HCT116 (cell line): ENCODE measurements around the gene SLC13A4. TPM values are rescaled to one million over a fixed set of nuclear protein-coding genes. Genes with fewer than 3 reads are reported as not detected.

Experiments used
- ATAC-seq: fragments of 200-7000 bp; cut with Tn5 transposase; 2 replicates; pipeline ENCODE4 v1.9.1; 2020; ENCODE audit warnings: mild to moderate bottlenecking, moderate library complexity
- BruUV-seq: library from RNA; stranded (reverse); fragments of 400-500 nt; replicated peaks from 2 replicates; lab custom pipeline; 2021; lab: Mats Ljungman, UMichigan
- CTCF ChIA-PET: fragments of 300-600 bp; sonication (Branson Sonifier 250); formaldehyde crosslinking; loops from one replicate; lab custom pipeline; 2021; ENCODE audit warnings: antibody characterized with exemption; lab: Charles Lee
- POLR2A ChIA-PET: fragments of 300-600, 350-600 bp; sonication (Branson Sonifier 250); formaldehyde crosslinking; loops from one replicate; lab custom pipeline; 2021; ENCODE audit warnings: antibody characterized with exemption; lab: Charles Lee
- RAD21 ChIA-PET, 2 experiments: fragments of 300-600 bp; sonication (Branson Sonifier 250); formaldehyde crosslinking; loops; one replicate each; lab custom pipeline; 2023; ENCODE audit warnings: low total read pairs in 2 of 2; ENCODE audit not compliant: uncharacterized antibody in 2 of 2, unreplicated experiment in 2 of 2, low non-redundant PET in 1 of 2; lab: Charles Lee
- DNase-seq: peaks from one replicate; pipeline ENCODE4 v3.0.0-alpha.2; 2010; ENCODE audit warnings: low read depth, low spot score
- H2AFZ ChIP-seq: fragments of 200-600 bp; shearing (Covaris generic), sonication (generic); 2 replicates; pipeline ENCODE4 v1.6.1; 2017; ENCODE audit warnings: low read depth, mixed run types, mixed read lengths, antibody characterized with exemption, low read length; ENCODE audit not compliant: poor library complexity, severe bottlenecking
- H3K27ac ChIP-seq: 2 replicates; pipeline ENCODE4 v1.5.1; 2012; ENCODE audit warnings: low read depth, low read length
- H3K27me3 ChIP-seq: fragments of 200-600 bp; sonication (generic); 2 replicates; pipeline ENCODE4 v1.6.1; 2016; ENCODE audit warnings: mixed run types, low read length, mixed read lengths; ENCODE audit not compliant: insufficient read depth
- H3K36me3 ChIP-seq, 2 experiments: fragments of 200-500 bp in 1 of 2; fragments of 200-600 bp in 1 of 2; sonication (Bioruptor generic) in 1 of 2; sonication (generic) in 1 of 2; 2 replicates each; pipeline versions ENCODE4 v1.5.1 to v1.6.1; 2014 to 2016; ENCODE audit warnings: low read length in 2 of 2, inconsistent platforms in 1 of 2, mixed read lengths in 1 of 2, mixed run types in 1 of 2; ENCODE audit not compliant: insufficient read depth in 2 of 2, control insufficient read depth in 1 of 2
- H3K4me1 ChIP-seq, 2 experiments: fragments of 200-600 bp in 1 of 2; sonication (generic) in 1 of 2; 2 replicates each; pipeline versions ENCODE4 v1.5.1 to v1.6.1; 2012 to 2017; ENCODE audit warnings: low read length in 2 of 2, inconsistent platforms in 1 of 2, mild to moderate bottlenecking in 1 of 2, mixed read lengths in 1 of 2, mixed run types in 1 of 2, moderate library complexity in 1 of 2; ENCODE audit not compliant: insufficient read depth in 2 of 2, control insufficient read depth in 1 of 2
- H3K4me2 ChIP-seq: fragments of 200-600 bp; sonication (generic); 2 replicates; pipeline ENCODE4 v1.6.1; 2017; ENCODE audit warnings: mixed run types, low read length, mixed read lengths
- H3K4me3 ChIP-seq, 2 experiments: fragments of 200-600 bp in 1 of 2; sonication (generic) in 1 of 2; replicated peaks in 1 of 2; 2 replicates each; pipeline ENCODE4 v1.5.1; 2011 to 2016; ENCODE audit warnings: low read length in 2 of 2, control low read depth in 1 of 2, low read depth in 1 of 2, mild to moderate bottlenecking in 1 of 2, mixed read lengths in 1 of 2, mixed run types in 1 of 2
- H3K79me2 ChIP-seq: fragments of 200-600 bp; sonication (generic); 2 replicates; pipeline ENCODE4 v1.6.1; 2017; ENCODE audit warnings: mild to moderate bottlenecking, mixed run types, low read length, moderate library complexity, mixed read lengths; ENCODE audit not compliant: insufficient read depth
- H3K9ac ChIP-seq: fragments of 200-600 bp; sonication (generic); 2 replicates; pipeline ENCODE4 v1.6.1; 2016; ENCODE audit warnings: low read length, mixed read lengths
- H3K9me2 ChIP-seq: fragments of 200-600 bp; sonication (generic), shearing (Covaris generic); 2 replicates; pipeline ENCODE4 v1.6.1; 2017; ENCODE audit warnings: mixed run types, mild to moderate bottlenecking, moderate library complexity; ENCODE audit not compliant: insufficient read depth
- H3K9me3 ChIP-seq, 2 experiments: fragments of 200-500 bp in 1 of 2; fragments of 200-600 bp in 1 of 2; sonication (Bioruptor generic) in 1 of 2; sonication (generic) in 1 of 2; 2 replicates each; pipeline ENCODE4 v1.6.1; 2014 to 2017; ENCODE audit warnings: low read length in 2 of 2, mixed read lengths in 2 of 2, inconsistent platforms in 1 of 2, low read depth in 1 of 2, mild to moderate bottlenecking in 1 of 2, mixed run types in 1 of 2, moderate library complexity in 1 of 2; ENCODE audit not compliant: control insufficient read depth in 1 of 2, insufficient read depth in 1 of 2
- H4K20me1 ChIP-seq: fragments of 200-600 bp; sonication (generic), shearing (Covaris generic); 2 replicates; pipeline ENCODE4 v1.6.1; 2017; ENCODE audit warnings: mixed run types, mild to moderate bottlenecking, moderate library complexity; ENCODE audit not compliant: insufficient read depth
- ELF1 ChIP-seq: IDR thresholded peaks from 2 replicates; pipeline ENCODE4 v1.6.1; 2012; ENCODE audit warnings: low read depth, borderline replicate concordance
- EZH2 ChIP-seq: fragments of 200-600 bp; sonication (generic); IDR thresholded peaks from 2 replicates; pipeline ENCODE4 v1.6.1; 2017; ENCODE audit warnings: antibody characterized with exemption, mixed run types
- EZH2phosphoT487 ChIP-seq: fragments of 200-600 bp; IDR thresholded peaks from 2 replicates; pipeline ENCODE4 v1.6.1; 2018; ENCODE audit warnings: antibody characterized with exemption, borderline replicate concordance
- FOSL1 ChIP-seq: IDR thresholded peaks from 2 replicates; pipeline ENCODE4 v1.6.1; 2012; ENCODE audit warnings: low read depth
- MAX ChIP-seq: IDR thresholded peaks from 2 replicates; pipeline ENCODE4 v1.6.1; 2012
- POLR2AphosphoS5 ChIP-seq: IDR thresholded peaks from 2 replicates; pipeline ENCODE4 v1.6.1; 2011; ENCODE audit warnings: mild to moderate bottlenecking, low read depth, low read length, moderate library complexity
- RAD21 ChIP-seq: IDR thresholded peaks from 2 replicates; pipeline ENCODE4 v1.6.1; 2012; ENCODE audit warnings: low read depth, mild to moderate bottlenecking
- SP1 ChIP-seq: IDR thresholded peaks from 2 replicates; pipeline ENCODE4 v1.6.1; 2012; ENCODE audit warnings: low read depth
- intact Hi-C: fragments of 100-400 bp; cut with micrococcal nuclease; formaldehyde crosslinking; loops from 2 replicates; pipeline ENCODE4 v1.10.0; 2022
- total RNA-seq: library from RNA; stranded (reverse); gene quantifications from one replicate; pipeline ENCODE4 v1.2.1, GENCODE V29; 2021; ENCODE audit not compliant: unreplicated experiment
- TF ChIP-seq, protein P1 (sequence below): IDR thresholded peaks from 2 replicates; pipeline ENCODE4 v1.6.1; 2012

Gene SLC13A4
- total RNA-seq, 1 experiment from 2014 or later: 0.30 TPM

DNA sequence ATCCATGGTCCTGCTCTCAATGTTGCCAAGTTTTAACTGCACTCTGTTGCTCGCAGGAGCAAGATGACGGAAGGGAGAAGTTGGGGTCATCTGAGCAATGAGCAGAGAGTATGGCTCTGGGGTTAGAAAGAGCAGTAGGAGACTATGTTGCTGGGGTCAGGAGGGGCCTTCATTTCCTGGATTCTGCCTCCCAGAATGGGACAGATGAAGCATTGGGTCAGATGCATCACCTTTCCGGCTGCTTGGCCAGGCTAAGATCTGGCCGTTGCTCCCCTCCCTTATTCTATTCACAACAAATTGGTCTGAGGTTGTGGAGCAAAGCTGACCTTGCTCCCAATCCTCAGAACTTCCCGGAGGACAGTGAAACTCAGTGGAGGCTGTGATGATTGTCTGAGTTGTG lies 43.3 kb downstream of the SLC13A4 start:
- Histone ChIP-seq H3K79me2 (no peaks in the 10 kb centered on the region), H3K27ac (no peak overlapping the region), H3K4me3 (no peak overlapping the region), H3K9me2 (no peaks in the 10 kb centered on the region), H3K9me3 (no peaks in the 10 kb centered on the region), H3K4me2 (no peak overlapping the region), H3K4me1 (no peaks in the 10 kb centered on the region), H2AFZ (no peak overlapping the region), H4K20me1 (no peaks in the 10 kb centered on the region), H3K27me3 (no peaks in the 10 kb centered on the region), H3K9ac (no peak overlapping the region), H3K36me3 (no peaks in the 10 kb centered on the region; a peak in 1 of 4 replicates)
- BruUV-seq: no TSS peak
- no peak for DNase-seq
- no peak for ATAC-seq
- no peak for TF ChIP-seq RAD21
- no peak for TF ChIP-seq EZH2phosphoT487
- TF ChIP-seq SP1: no peak
- TF ChIP-seq EZH2: no peak
- TF ChIP-seq FOSL1: no peak
- TF ChIP-seq POLR2AphosphoS5: no peak
- TF ChIP-seq ELF1: no peak
- TF ChIP-seq, protein P1, sequence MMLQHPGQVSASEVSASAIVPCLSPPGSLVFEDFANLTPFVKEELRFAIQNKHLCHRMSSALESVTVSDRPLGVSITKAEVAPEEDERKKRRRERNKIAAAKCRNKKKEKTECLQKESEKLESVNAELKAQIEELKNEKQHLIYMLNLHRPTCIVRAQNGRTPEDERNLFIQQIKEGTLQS: no peak
- ChIA-PET POLR2A (no interaction called here), RAD21 (no interaction called here), CTCF (interaction anchor here (1.1 kb wide), 1 partner anchor 12 kb away, joined by 3 read pairs; no protein-coding TSS in a partner anchor)
- intact Hi-C loops: no loop called here

GRCh38 chr7:135684136-135684535 lies 43.9 kb downstream of the SLC13A4 start:
- ATAC-seq (no peak), DNase-seq (no peak)
- ChIA-PET CTCF (no interaction called here), RAD21 (no interaction called here), POLR2A (no interaction called here)
- 0 out of 2 replicates have a peak, but pooled peaks cover 5% of the 10 kb centered on the region for H3K79me2 ChIP-seq
- no peak overlapping the region for H2AFZ ChIP-seq
- H3K9me2 ChIP-seq: no peaks in the 10 kb centered on the region
- intact Hi-C loops: no loop called here
- no peak overlapping the region for H3K9ac ChIP-seq
- H3K27ac ChIP-seq: no peak overlapping the region
- H3K27me3 ChIP-seq: no peaks in the 10 kb centered on the region
- no peaks in the 10 kb centered on the region for H3K9me3 ChIP-seq
- TF ChIP-seq, protein P1: no peak
- TF ChIP-seq ELF1 (no peak), MAX (no peak), EZH2 (no peak)
- no peaks in the 10 kb centered on the region; a peak in 1 of 4 replicates for H3K36me3 ChIP-seq
- no peak overlapping the region for H3K4me3 ChIP-seq
- no peaks in the 10 kb centered on the region for H3K4me1 ChIP-seq
- no peak overlapping the region for H3K4me2 ChIP-seq
- no TSS peak for BruUV-seq
- H4K20me1 ChIP-seq: no peaks in the 10 kb centered on the region
